ENCODE data around the gene CDH23.

CDH23 gene

DNA sequence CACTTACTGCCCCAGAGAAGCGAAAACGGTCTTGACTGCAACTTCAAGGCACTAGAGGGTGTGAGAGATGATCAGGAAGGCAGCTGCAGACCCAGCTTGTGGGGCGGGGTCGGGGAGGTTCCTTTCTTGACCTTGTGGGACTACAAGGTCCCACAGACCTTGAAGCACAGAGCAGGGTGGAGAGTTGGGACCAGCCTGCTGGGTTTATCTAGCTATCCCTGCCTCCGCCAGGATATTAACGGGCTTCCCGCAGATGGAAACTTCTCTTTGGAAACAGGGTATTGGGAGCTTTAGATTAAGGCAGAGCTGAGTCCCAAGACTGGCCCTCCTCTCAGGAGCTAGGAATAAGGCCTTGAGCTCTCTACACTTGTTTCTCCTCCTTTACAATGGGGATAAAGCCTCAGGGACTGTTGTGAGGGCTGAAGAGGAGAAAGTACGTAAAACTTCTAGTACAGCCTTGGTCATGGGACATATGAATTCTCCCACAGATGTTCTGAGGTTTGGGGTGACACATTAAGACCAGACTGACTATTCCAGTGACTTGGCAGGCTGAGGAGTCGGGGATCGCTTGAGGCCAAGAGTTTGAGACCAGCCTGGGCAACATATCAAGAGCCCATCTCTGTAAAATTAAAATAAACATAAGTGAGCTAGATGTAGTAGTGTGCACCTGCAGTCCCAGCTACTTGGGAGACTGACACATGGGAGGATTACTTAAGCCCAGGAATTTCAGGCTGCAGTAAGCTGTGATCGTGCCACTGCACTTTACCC lies 153.2 kb downstream of the CDH23 start:
- in situ Hi-C loops (cut with MboI; ENCODE audit: low sequenced_read_pairs) = no loop called here

GRCh38 chr10:71550628-71551027 lies 153.9 kb downstream of the CDH23 start:
- in situ Hi-C loops (cut with MboI; ENCODE audit: low sequenced_read_pairs) = no loop called here

DNA sequence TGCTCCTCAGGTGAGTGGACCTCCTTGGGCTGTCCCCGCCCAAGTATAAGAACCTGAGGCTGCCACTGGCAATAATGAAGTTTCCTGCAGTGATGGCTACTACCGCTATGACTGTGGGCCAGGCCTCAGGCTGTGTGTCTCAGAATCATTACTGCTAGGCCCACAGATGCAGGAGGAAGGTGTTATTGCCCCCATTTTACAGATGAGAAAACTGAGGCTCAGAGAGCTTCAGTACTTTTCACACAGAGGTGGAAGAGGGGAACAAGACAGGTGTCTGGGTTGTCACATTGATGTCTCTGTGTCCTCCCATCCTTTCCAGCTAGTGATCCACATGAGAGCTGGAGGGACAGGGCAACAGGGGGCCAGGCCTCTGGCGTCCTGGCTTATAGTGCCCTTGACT lies 155.2 kb downstream of the CDH23 start:
- in situ Hi-C loops (cut with MboI; ENCODE audit: low sequenced_read_pairs) = no loop called here

DNA sequence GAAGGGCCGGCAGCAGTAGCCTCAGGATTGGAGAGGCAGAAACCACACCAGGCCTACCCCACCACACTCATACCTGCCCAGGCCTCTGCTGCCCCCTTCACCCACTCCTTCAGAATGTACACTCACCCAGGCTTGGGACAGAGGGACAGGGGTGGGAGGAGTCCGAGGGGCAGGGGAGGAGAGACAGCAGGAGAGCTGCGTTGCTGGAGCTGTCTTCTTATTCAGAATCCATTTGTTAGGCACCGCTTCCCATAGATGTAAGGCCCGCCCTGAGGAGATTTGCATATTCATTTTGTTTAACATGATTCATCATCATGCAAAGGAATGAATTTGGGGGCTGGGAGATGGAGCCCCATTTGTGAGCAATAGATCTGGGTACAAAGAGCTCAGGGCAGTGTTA lies 156.7 kb downstream of the CDH23 start:
- in situ Hi-C loops (cut with MboI; ENCODE audit: low sequenced_read_pairs) = no loop called here

- in situ Hi-C loops (cut with MboI; ENCODE audit: low sequenced_read_pairs) = no loop called here
Measured at GRCh38 chr10:71554671-71555070, 158.0 kb downstream of the CDH23 start.

DNA sequence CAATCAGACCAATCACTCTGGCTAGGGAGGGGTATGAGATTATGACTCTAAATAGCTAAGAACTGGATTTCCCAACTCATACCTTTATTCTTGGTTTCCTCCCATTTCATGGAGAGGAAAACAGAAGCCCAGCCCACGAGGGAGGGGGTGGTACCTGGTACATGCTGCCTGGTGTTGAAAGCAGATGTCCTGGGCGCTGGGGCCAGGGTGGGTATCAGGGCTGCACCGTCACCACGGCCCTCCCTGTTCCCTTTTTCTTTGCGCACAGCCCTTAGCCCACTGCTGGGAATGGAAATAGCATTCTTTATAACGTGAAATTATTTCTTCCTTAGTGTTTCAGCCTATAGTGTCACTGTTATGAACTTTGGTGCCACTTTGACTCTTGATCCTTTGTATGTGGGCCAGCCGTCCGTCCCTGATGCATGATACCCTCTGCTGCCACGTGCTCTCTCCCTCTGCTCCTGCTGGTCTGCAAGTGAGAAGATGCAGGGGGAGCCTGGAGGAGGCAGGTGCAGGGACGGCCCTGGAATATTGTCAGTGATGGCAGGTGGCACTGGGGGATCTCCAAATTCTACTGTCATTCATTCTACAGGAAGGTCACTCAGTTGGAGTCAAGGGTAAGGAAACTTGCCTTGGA lies 158.5 kb downstream of the CDH23 start:
- in situ Hi-C loops (cut with MboI; ENCODE audit: low sequenced_read_pairs) = no loop called here

DNA sequence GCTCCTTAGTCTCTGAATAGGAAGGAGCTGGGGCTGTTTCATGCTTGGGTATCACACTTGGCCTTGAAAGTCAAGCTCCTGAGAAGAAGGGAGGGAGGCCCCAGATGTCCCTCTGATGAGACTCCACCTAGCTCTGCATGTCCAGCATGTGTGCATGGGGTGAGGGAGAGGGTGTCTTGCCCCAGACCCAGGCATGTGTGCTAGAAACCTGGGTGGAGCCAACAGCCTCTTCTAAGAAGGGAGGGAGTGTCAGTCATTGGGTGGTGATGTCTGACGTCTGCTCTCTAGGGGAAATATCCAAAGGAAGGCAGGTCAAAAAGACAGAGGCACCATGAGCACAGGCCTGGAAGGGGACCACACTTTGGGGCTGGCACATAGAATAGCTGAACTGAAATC lies 159.0 kb downstream of the CDH23 start:
- in situ Hi-C loops (cut with MboI; ENCODE audit: low sequenced_read_pairs) = no loop called here

- in situ Hi-C loops (cut with MboI; ENCODE audit: low sequenced_read_pairs) = no loop called here
Measured at GRCh38 chr10:71558991-71559390, 162.3 kb downstream of the CDH23 start.

GRCh38 chr10:71561003-71561574 lies 164.4 kb downstream of the CDH23 start:
- in situ Hi-C loops (cut with MboI; ENCODE audit: low sequenced_read_pairs) = loop anchor here (10.0 kb wide), 1 partner anchor 246 kb away; the partner anchor contains the start of gene SLC29A3

GRCh38 chr10:71562181-71562580 lies 165.5 kb downstream of the CDH23 start:
- in situ Hi-C loops (cut with MboI; ENCODE audit: low sequenced_read_pairs) = loop anchor here (10.0 kb wide), 1 partner anchor 247 kb away; the partner anchor contains the start of gene SLC29A3

DNA sequence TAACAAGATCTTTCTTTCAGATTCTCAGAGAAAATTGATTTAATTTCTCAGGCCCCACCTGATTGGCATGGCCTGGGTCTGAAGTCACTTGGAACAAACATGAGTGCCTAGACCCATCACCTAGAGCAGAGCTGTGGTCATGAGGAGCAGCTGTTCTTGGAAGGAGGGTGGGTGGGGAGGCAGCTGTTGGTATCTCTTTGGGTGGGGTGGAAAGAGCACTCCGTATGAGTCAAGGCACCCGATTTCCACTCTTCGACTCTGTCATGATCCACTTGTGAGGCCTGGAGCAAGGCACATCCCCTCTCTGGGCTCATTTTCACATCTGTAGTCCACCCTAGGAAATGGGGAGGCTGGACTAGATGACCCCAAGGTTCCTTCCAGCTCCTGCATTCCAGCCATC lies 166.2 kb downstream of the CDH23 start:
- in situ Hi-C loops (cut with MboI; ENCODE audit: low sequenced_read_pairs) = loop anchor here (10.0 kb wide), 1 partner anchor 248 kb away; the partner anchor contains the start of gene SLC29A3

DNA sequence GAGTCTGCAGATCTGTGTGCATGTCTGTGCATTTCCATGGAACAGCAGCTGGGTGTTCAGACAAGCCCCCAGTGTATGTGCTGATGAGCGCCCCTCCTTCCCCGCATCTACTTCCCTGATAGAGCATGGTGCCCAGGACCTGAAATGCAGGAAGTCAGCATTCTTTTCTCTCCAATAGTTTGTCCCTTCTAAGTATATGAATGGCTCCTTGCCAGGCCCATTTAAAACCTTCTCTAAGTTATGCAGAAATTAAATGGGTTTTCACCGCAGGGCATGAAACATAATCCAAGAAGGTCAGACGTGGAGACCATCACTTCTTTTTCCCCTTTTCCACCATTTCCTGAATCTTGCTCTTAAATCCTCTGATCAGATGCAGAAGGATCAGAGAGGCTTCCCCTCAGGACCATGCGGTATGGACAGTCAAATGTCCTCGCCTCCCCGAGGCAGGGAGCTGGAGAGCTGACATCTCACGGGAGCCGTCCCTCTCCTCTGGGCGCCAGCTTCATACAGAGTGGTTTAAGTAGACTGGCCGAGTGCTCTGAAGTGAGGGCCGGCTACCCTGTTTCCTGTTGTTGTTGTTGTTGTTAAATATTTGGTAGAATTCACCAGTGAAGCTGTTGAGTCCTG lies 167.6 kb downstream of the CDH23 start:
- in situ Hi-C loops (cut with MboI; ENCODE audit: low sequenced_read_pairs) = loop anchor here (10.0 kb wide), 1 partner anchor 250 kb away; the partner anchor contains the start of gene SLC29A3

DNA sequence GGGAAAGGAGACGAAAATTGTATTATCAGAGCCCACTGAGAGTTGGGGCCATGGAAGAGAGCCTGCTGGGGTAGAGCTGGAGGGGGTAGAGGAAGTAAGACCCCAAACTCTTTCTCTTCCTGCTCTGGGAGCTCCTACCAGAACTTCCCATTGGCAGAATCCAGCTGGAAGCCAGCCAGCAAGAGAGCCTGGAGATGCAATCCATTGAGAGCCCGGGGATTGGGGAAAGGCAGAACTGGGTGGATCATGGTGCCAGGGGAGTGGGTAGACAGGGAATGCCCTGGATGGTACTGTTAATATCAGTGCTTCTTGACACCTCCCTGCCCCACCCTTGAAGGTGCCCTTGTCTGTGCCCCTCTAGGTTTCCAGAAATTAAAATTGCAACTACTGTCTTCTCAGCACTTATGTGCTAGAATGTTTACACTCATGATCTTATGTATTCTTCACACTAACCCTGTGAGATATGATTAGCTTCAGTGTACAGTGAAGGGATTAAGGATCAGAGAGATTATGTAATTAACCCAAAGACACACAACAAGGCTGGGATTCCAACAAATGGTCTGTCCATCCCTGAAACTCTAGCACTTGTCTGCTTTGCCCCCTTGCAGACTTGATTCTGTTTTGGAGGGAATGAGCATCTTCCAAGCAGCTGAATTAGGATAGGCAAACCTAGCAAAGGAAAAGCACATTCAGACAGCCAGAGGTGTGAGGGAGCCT lies 168.7 kb downstream of the CDH23 start:
- in situ Hi-C loops (cut with MboI; ENCODE audit: low sequenced_read_pairs) = loop anchor here (10.0 kb wide), 1 partner anchor 251 kb away; the partner anchor contains the start of gene SLC29A3

GRCh38 chr10:71567006-71567405 lies 170.3 kb downstream of the CDH23 start:
- in situ Hi-C loops (cut with MboI; ENCODE audit: low sequenced_read_pairs) = loop anchor here (10.0 kb wide), 1 partner anchor 252 kb away; the partner anchor contains the start of gene SLC29A3

DNA sequence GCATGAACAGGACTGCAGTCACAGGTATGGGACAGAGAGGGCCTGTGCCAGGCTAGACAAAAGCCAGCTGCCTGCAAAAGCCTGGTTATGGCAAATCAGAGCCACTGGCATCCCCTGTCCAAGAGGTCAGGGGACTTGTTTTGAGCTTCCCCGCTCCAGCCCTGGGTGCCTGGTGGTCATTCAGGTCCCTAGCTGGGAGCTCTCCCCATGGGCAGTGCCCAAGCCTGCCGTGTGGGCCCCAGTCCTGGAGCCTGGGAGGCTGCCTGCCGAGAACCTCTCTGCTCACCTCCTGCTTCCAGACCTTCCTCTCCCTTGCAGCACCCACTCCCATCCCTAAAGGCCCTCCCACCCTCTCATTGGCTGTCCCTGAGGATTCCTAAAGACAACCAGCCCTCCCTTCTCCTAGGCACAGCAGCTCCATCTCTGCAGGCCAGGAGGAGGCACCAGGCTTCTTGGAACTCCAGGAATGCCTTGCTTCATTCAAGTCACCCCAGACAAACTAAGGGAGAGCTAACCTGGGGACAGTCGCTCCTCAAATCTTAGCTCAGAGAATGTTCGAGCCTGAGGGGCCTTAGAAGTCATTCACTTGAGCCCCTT lies 172.3 kb downstream of the CDH23 start:
- in situ Hi-C loops (cut with MboI; ENCODE audit: low sequenced_read_pairs) = loop anchor here (10.0 kb wide), 1 partner anchor 254 kb away; the partner anchor contains the start of gene SLC29A3

DNA sequence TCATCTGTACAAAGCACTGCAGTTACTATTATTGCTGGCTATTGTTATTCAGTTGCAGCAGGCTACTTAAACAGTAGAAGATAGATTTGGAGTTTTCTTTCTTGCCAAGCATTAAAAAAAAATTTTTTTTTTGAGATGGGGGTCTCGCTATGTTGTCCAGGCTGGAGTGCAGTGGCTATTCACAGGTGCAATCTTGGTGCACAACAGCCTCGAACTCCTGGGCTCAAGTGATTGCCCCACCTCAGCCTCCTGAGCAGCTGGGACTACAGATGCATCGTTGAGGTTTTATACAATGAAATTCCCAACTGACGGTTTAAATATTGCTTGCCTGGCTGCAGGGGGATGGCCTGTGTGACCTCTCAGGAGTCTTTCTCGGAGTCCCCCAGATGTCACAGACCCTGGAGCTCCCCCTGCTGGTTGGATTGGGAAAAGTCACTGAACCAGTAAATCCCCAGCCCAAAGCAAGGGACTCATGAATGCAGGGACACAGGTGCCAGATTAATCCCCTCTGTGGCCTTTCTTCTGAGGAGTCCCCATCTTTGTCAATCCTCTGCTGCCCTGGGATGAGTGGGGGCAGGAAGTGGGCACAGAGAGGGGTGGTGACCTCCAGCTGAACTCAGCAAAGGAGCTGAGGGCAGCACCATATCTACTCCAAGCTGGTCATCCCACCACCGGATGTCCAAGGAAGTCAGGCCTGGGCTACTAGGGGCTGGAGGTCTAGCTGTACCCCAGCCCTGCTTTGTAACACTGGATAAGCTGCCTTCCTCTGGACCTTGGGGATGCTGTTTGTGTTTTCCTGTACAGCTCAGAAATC lies 173.3 kb downstream of the CDH23 start:
- in situ Hi-C loops (cut with MboI; ENCODE audit: low sequenced_read_pairs) = loop anchor here (10.0 kb wide), 1 partner anchor 255 kb away; the partner anchor contains the start of gene SLC29A3

- in situ Hi-C loops (cut with MboI; ENCODE audit: low sequenced_read_pairs) = no loop called here
Measured at GRCh38 chr10:71571460-71572175, 174.9 kb downstream of the CDH23 start.

DNA sequence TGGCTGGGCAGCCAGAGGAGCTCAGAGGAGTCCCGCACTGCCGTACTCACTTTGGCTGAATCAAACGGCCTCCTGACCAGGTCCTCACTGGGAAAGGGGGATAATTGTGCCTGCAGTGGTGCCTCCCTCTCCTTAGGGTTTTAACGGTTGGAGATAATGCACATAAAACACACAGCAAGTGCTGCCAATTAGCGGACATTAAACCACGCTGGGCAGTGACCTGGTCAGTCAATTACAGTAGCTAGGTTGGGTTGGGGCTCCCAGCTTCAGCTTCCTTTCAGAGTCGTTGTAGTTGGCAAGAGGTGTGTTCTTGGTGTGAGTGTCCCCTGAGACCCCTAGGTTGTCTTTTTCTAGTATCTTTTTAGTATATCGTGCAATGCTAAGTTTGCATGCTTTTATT lies 176.2 kb downstream of the CDH23 start:
- in situ Hi-C loops (cut with MboI; ENCODE audit: low sequenced_read_pairs) = no loop called here
